Umbilical cord (tissue), 2 donors: ENCODE results near the gene DNAAF1. TPM values are rescaled to one million over a fixed set of nuclear protein-coding genes. Genes with fewer than 3 reads are reported as not detected.
"Not testable (repeated sequence)": the region's sequence is repeated elsewhere in the genome, so short reads cannot be mapped to it uniquely, and the experiment has no call there.

Experiments used
- DNase-seq: peaks from one replicate; pipeline ENCODE4 v3.0.0-alpha.2; 2015; ENCODE audit warnings: low spot score
- total RNA-seq: library from RNA; depleted of rRNA; stranded (reverse); fragments of >200 nt; gene quantifications from one replicate; pipeline ENCODE4 v1.2.3, GENCODE V29; 2014; ENCODE audit warnings: low replicate concordance; ENCODE audit not compliant: insufficient read depth

DNAAF1 gene
- total RNA-seq, 1 donor from 2014 or later = 1.7 TPM

- DNase-seq = no peak
Measured at GRCh38 chr16:84207879-84208278, 62.8 kb downstream of the DNAAF1 start.

GRCh38 chr16:84209989-84210388 lies 64.9 kb downstream of the DNAAF1 start:
- DNase-seq = no peak

GRCh38 chr16:84212154-84212553 lies 67.0 kb downstream of the DNAAF1 start:
- no peak for DNase-seq

GRCh38 chr16:84212631-84213030 lies 67.5 kb downstream of the DNAAF1 start:
- no peak for DNase-seq

GRCh38 chr16:84214451-84215066 lies 69.5 kb downstream of the DNAAF1 start:
- DNase-seq = no peak

- DNase-seq = no peak
Measured at GRCh38 chr16:84215531-84215930, 70.4 kb downstream of the DNAAF1 start.

- not testable (repeated sequence) for DNase-seq
Measured at GRCh38 chr16:84216144-84216543, 71.0 kb downstream of the DNAAF1 start.

DNA sequence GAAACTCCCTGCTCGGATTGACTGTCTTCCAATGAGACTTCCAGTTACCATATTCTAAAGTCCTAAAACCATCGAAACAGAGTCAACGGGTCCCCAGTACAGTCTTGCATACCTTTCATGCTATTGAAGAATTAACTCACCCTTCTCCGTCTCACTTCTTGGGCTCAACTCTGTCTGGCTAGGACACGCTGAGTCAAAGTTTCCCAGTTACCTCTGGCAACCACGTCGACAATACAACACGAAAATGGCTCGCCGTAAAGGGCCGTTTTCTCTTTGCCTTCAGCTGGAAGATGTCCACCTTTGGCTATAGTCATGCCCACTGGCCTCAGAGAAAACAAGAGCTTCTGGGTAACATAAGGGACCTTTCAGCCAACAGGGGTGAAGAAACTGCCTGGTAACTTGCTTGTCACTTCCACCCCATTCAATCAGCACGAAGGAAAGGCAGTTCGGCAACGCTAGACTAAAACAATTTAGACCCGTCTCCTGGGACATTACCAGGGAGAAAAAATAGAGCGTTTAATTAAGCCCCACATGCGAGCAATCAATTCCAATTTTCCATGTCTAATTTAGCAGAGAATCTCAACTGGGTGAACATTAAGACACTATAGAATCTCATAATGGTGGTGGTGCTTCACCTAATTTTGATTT lies 73.2 kb downstream of the DNAAF1 start:
- DNase-seq = no peak

- no peak for DNase-seq
Measured at GRCh38 chr16:84218956-84219355, 73.8 kb downstream of the DNAAF1 start.

GRCh38 chr16:84220851-84221250 lies 75.7 kb downstream of the DNAAF1 start:
- DNase-seq = peak; percentile 64

DNA sequence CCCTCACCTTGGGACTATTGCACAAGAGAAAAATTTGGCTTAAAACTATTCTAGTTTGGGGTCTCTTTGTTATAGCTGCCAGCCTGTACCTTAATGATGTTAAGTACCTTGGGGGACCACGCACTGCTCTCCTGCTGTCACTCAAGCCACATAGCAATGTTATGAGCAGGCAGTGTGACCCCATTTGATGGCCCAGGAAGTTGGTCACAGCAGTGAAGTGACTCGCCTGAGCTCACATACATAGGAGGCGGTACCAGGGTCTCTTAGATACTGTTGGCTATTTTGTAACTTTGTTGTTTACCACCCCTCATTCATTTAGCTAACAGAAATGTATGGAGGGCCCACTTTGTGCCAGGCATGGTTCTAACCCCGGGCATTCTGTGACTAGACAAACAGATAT lies 78.3 kb downstream of the DNAAF1 start:
- no peak for DNase-seq

GRCh38 chr16:84224554-84224953 lies 79.4 kb downstream of the DNAAF1 start:
- no peak for DNase-seq

GRCh38 chr16:84225126-84225525 lies 80.0 kb downstream of the DNAAF1 start:
- DNase-seq = no peak

GRCh38 chr16:84225571-84225970 lies 80.5 kb downstream of the DNAAF1 start:
- no peak for DNase-seq

- DNase-seq = no peak
Measured at GRCh38 chr16:84226026-84226425, 80.9 kb downstream of the DNAAF1 start.

Other genes with a start within 250 kb of the DNAAF1 start
- gene MLYCD, start 246.2 kb upstream of the DNAAF1 start, total RNA-seq = 7.0 TPM
- gene OSGIN1, start 192.1 kb upstream of the DNAAF1 start, total RNA-seq = not detected
- 6.5 TPM for gene NECAB2, start 177.1 kb upstream of the DNAAF1 start, total RNA-seq
- not detected for gene SLC38A8, start 102.5 kb upstream of the DNAAF1 start, total RNA-seq
- gene MBTPS1, start 28.4 kb upstream of the DNAAF1 start, total RNA-seq = 116 TPM
- gene HSDL1, start 131 bp upstream of the DNAAF1 start, total RNA-seq = 22.9 TPM
- gene TAF1C, start 41.7 kb downstream of the DNAAF1 start, total RNA-seq = 9.4 TPM
- not detected for gene ADAD2, start 45.8 kb downstream of the DNAAF1 start, total RNA-seq
- 0.72 TPM for gene KCNG4, start 94.7 kb downstream of the DNAAF1 start, total RNA-seq
- gene WFDC1, start 149.6 kb downstream of the DNAAF1 start, total RNA-seq = 334 TPM
- gene ATP2C2, start 223.2 kb downstream of the DNAAF1 start, total RNA-seq = 1.7 TPM